Keratinocyte (primary cell): ENCODE data around the gene CMTM7.

Source experiments
- EZH2 ChIP-seq: IDR thresholded peaks from one replicate; pipeline ENCODE4 v1.6.1; 2012; ENCODE audit warnings: inconsistent platforms, mild to moderate bottlenecking, low read length, moderate library complexity
- TF ChIP-seq, protein P1 (sequence below), 3 experiments: IDR thresholded peaks in 1 of 3; conservative IDR thresholded peaks in 1 of 3; optimal IDR thresholded peaks in 1 of 3; 2 replicates in 2 of 3; 3 replicates in 1 of 3; pipeline versions ENCODE3 to v1.5.1; 2011; ENCODE audit warnings: low read length in 3 of 3, mild to moderate bottlenecking in 3 of 3, moderate library complexity in 2 of 3, control low read depth in 1 of 3, inconsistent platforms in 1 of 3; ENCODE audit not compliant: insufficient read depth in 2 of 3; ENCODE audit errors: extremely low read depth in 1 of 3

DNA sequence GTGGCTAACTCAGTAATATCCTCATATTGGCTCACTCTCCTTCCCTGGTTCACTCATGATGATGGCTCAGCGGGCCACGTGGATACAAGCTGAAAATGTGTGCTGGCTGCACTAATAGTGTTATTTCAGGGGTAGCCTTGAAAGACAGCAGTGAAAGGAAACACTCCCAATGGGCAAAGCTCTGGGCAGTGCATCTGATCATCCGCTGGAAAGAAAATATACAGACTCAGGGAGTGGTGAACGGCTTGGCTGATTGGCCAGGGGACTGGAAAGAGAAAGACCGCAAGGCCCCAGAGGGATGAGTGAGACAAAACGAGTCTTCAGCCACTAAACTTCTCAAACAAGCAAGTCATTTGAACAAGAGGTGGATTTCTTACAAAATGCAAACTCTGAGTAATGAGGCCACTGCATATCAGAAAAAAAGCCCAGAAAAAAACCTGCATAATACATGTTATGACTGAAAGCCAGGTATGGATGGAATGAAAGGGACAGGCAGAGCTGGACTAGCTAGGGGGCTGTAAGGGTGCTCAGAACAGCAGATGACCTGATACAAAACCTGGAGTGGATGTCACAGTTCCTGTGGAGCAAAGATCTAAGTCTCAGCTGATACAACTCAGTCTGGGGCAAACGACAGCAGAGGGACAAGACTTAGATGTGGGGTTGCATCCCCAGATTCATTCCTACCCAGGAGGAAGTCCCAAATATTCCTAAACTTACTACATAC lies 77.7 kb downstream of the CMTM7 start:
- TF ChIP-seq, protein P1, sequence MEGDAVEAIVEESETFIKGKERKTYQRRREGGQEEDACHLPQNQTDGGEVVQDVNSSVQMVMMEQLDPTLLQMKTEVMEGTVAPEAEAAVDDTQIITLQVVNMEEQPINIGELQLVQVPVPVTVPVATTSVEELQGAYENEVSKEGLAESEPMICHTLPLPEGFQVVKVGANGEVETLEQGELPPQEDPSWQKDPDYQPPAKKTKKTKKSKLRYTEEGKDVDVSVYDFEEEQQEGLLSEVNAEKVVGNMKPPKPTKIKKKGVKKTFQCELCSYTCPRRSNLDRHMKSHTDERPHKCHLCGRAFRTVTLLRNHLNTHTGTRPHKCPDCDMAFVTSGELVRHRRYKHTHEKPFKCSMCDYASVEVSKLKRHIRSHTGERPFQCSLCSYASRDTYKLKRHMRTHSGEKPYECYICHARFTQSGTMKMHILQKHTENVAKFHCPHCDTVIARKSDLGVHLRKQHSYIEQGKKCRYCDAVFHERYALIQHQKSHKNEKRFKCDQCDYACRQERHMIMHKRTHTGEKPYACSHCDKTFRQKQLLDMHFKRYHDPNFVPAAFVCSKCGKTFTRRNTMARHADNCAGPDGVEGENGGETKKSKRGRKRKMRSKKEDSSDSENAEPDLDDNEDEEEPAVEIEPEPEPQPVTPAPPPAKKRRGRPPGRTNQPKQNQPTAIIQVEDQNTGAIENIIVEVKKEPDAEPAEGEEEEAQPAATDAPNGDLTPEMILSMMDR (optimal IDR thresholded peaks at IDR 0.05 in 1 of 3, IDR thresholded peaks at IDR 0.05 in 1 of 3, conservative IDR thresholded peaks at IDR 0.05 in 1 of 3; ENCODE audit: extremely low read depth in 1 of 3, insufficient read depth in 2 of 3, low read length in 3 of 3): no peak
- TF ChIP-seq EZH2: no peak
